Right ventricle myocardium superior (tissue), 1 donor: ENCODE results near the gene FDX1. TPM values are rescaled to one million over a fixed set of nuclear protein-coding genes. Genes with fewer than 3 reads are reported as not detected.
"Not testable (repeated sequence)": the region's sequence is repeated elsewhere in the genome, so short reads cannot be mapped to it uniquely, and the experiment has no call there.

Source experiments
- ATAC-seq: fragments of 200-7000 bp; cut with Tn5 transposase; one replicate; pipeline ENCODE4 v1.9.1; 2020; ENCODE audit warnings: mild to moderate bottlenecking; ENCODE audit not compliant: poor library complexity
- DNase-seq: peaks from one replicate; pipeline ENCODE4 v3.0.0-alpha.2; 2020
- intact Hi-C: fragments of 100-400 bp; cut with DNase I; formaldehyde crosslinking; loops from one replicate; pipeline ENCODE4 v1.11.2; 2022
- long read RNA-seq: library from polyadenylated mRNA; unstranded; transcript quantifications from one replicate; pipeline ENCODE4 v2.0.0, GENCODE V29; 2021
- total RNA-seq: library from RNA; stranded (reverse); fragmentation: NEBNext Ultra II Directional; extraction: Animal tissue kit (Norgen Biotek cat#: 25700); gene quantifications from one replicate; pipeline ENCODE4 v1.2.1, GENCODE V29; 2021
- donor health status: DM: no; HTN: yes; CAD: no; lungs with severe emphysema.

FDX1 gene
- total RNA-seq = 21.7 TPM
- long read RNA-seq, transcript FDX1-201 (4 exons, 3,206 nt) = major isoform, 150 of 154 reads
- long read RNA-seq, partial matches to known transcripts = 0 of 154 reads
- long read RNA-seq, other reads (novel, unspliced or antisense) = 4 of 154 reads

- intact Hi-C loops = loop anchor here (5.0 kb wide), 2 partner anchors 52 to 227 kb away; no protein-coding TSS in a partner anchor
- ATAC-seq (peak; percentile 97), DNase-seq (peak; percentile 86)
These were observed at the start of gene FDX1 for GRCh38 chr11:110429731-110430266. TSS of gene FDX1 (plus strand) at chr11:110429948. CDS start at chr11:110430121, 173 bp downstream.

GRCh38 chr11:110380836-110381622, 48.7 kb upstream of the FDX1 start:
- intact Hi-C loops = no loop called here
- DNase-seq (no peak), ATAC-seq (no peak)

- intact Hi-C loops, ATAC-seq, DNase-seq: not testable (repeated sequence)
These were observed 41.5 kb upstream of the FDX1 start for GRCh38 chr11:110388231-110388630.

- DNase-seq = no peak
- intact Hi-C loops = no loop called here
- no peak for ATAC-seq
These were observed 39.8 kb upstream of the FDX1 start for GRCh38 chr11:110389965-110390364.

GRCh38 chr11:110392056-110392455, 37.7 kb upstream of the FDX1 start:
- ATAC-seq (no peak), DNase-seq (no peak)
- intact Hi-C loops = no loop called here

- ATAC-seq, DNase-seq, intact Hi-C loops: not testable (repeated sequence)
These were observed 32.0 kb upstream of the FDX1 start for GRCh38 chr11:110397668-110398286.

- intact Hi-C loops, ATAC-seq, DNase-seq: not testable (repeated sequence)
These were observed 26.2 kb upstream of the FDX1 start for GRCh38 chr11:110403585-110403984.

GRCh38 chr11:110405636-110406035, 24.1 kb upstream of the FDX1 start:
- DNase-seq, intact Hi-C loops, ATAC-seq: not testable (repeated sequence)

- intact Hi-C loops = no loop called here
- ATAC-seq (no peak), DNase-seq (no peak)
These were observed 22.4 kb upstream of the FDX1 start for GRCh38 chr11:110407315-110407714.

GRCh38 chr11:110409174-110409573, 20.6 kb upstream of the FDX1 start:
- ATAC-seq (peak; percentile 43), DNase-seq (no peak)
- intact Hi-C loops = no loop called here

GRCh38 chr11:110410651-110411050, 19.1 kb upstream of the FDX1 start:
- no peak for DNase-seq
- intact Hi-C loops = no loop called here
- ATAC-seq = no peak

GRCh38 chr11:110415081-110415480, 14.7 kb upstream of the FDX1 start:
- DNase-seq (no peak), ATAC-seq (no peak)
- intact Hi-C loops = no loop called here

- DNase-seq, intact Hi-C loops, ATAC-seq: not testable (repeated sequence)
These were observed 8.1 kb upstream of the FDX1 start for GRCh38 chr11:110421658-110422057.

- DNase-seq (no peak), ATAC-seq (peak; percentile 89)
- intact Hi-C loops = no loop called here
These were observed 7.3 kb upstream of the FDX1 start for GRCh38 chr11:110422306-110422905.

GRCh38 chr11:110424775-110425444, 4.8 kb upstream of the FDX1 start:
- intact Hi-C loops = loop anchor here (5.0 kb wide), 1 partner anchor 48 kb away; no protein-coding TSS in a partner anchor
- no peak for ATAC-seq
- DNase-seq = no peak

- ATAC-seq (no peak), DNase-seq (no peak)
- intact Hi-C loops = loop anchor here (5.0 kb wide), 1 partner anchor 49 kb away; no protein-coding TSS in a partner anchor
These were observed 3.8 kb upstream of the FDX1 start for GRCh38 chr11:110425751-110426545.

GRCh38 chr11:110428040-110428439, 1.7 kb upstream of the FDX1 start:
- intact Hi-C loops = loop anchor here (5.0 kb wide), 1 partner anchor 51 kb away; no protein-coding TSS in a partner anchor
- DNase-seq (no peak), ATAC-seq (no peak)
